ENCODE results near the gene CAPN15.

CAPN15 gene

GRCh38 chr16:563072-563644 is 35.6 kb downstream of the CAPN15 start:
- DNase-seq: no peak

- DNase-seq: no peak
Observed at GRCh38 chr16:564690-565418, 37.3 kb downstream of the CAPN15 start.

- DNase-seq: no peak
Observed at GRCh38 chr16:565419-566330, 38.2 kb downstream of the CAPN15 start.

- DNase-seq: no peak
Observed at GRCh38 chr16:566475-567372, 39.2 kb downstream of the CAPN15 start, which contains the start of gene NHLRC4. TSS of gene NHLRC4 (plus strand) at chr16:567005. CDS start at chr16:568048, 1,043 bp downstream.

- no peak for DNase-seq
Observed at GRCh38 chr16:567373-568256, 40.1 kb downstream of the CAPN15 start.

- DNase-seq: no peak
Observed at GRCh38 chr16:568401-569258, 41.1 kb downstream of the CAPN15 start.

- DNase-seq: no peak
Observed at GRCh38 chr16:569445-570254, 42.1 kb downstream of the CAPN15 start, which contains the start of gene PIGQ. TSS of gene PIGQ (plus strand) at chr16:569968. CDS start at chr16:574075, 4,107 bp downstream.

GRCh38 chr16:572865-573650 is 45.5 kb downstream of the CAPN15 start:
- DNase-seq: no peak

GRCh38 chr16:574021-574760 is 46.7 kb downstream of the CAPN15 start:
- no peak for DNase-seq

- no peak for DNase-seq
Observed at GRCh38 chr16:575354-576196, 48.1 kb downstream of the CAPN15 start.

GRCh38 chr16:576197-576822 is 48.8 kb downstream of the CAPN15 start:
- DNase-seq: no peak

- DNase-seq: no peak
Observed at GRCh38 chr16:576823-577201, 49.3 kb downstream of the CAPN15 start.

GRCh38 chr16:577796-578195 is 50.3 kb downstream of the CAPN15 start:
- no peak for DNase-seq

GRCh38 chr16:578232-578869 is 50.8 kb downstream of the CAPN15 start:
- DNase-seq: no peak

GRCh38 chr16:578870-579405 is 51.4 kb downstream of the CAPN15 start:
- DNase-seq: no peak
